ENCODE results near the gene NRP2. TPM values are rescaled to one million over a fixed set of nuclear protein-coding genes. Genes with fewer than 3 reads are reported as not detected.
A peak's percentile ranks its signal among the peaks of the same experiment; 100 is the strongest.

NRP2 gene
- total RNA-seq, 4 donors from 2014 or later = 35.9 to 156 (median 114) TPM

DNA sequence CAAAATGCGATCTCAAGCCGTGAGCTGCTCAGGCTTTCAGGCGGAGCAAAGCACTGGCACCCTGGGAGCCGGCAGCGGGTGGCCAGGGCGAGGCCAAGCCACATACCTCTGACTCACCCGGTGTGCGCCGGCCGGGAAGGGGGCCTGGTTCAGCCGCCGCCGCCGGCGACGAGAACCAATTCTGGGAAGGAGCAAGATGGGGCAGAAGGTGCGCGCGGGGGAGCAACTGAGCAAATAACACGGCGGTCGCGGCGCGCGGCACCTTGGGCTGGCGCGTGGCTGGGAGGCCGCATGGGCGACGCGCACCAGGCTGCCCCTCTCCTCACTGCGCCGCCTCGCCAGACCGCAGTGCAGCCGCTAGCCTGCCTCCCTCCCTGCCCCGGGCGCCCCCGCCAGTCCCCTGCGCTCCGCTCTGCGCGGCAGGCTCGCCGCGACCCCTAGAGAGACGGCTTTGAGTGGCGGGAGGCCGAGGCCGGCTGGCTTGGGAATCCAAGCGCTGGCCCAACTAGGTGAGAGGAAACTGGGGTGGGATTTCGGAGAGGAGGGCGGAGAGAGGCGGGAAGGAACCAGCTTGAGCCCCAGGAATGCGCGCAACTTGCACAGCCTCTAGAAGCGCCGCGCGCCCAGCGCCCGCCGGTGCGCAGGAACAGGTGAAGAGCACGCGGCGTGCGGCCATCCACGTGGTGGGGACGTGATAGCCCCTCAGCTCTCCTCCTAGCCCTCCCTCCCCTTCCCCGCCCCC lies 3.2 kb downstream of the NRP2 start:
- DNase-seq = peak in 1 of 2 donors; percentile 54
- Histone ChIP-seq H3K4me3 (peak overlapping the region; percentile 77 to 96), H3K9me3 (no peaks in the 10 kb centered on the region), H3K4me1 (no peaks in the 10 kb centered on the region), H3K36me3 (no peaks in the 10 kb centered on the region), H3K27me3 (no peaks in the 10 kb centered on the region), H3K27ac (peak overlapping the region; percentile 98)
- TF ChIP-seq, protein P1, sequence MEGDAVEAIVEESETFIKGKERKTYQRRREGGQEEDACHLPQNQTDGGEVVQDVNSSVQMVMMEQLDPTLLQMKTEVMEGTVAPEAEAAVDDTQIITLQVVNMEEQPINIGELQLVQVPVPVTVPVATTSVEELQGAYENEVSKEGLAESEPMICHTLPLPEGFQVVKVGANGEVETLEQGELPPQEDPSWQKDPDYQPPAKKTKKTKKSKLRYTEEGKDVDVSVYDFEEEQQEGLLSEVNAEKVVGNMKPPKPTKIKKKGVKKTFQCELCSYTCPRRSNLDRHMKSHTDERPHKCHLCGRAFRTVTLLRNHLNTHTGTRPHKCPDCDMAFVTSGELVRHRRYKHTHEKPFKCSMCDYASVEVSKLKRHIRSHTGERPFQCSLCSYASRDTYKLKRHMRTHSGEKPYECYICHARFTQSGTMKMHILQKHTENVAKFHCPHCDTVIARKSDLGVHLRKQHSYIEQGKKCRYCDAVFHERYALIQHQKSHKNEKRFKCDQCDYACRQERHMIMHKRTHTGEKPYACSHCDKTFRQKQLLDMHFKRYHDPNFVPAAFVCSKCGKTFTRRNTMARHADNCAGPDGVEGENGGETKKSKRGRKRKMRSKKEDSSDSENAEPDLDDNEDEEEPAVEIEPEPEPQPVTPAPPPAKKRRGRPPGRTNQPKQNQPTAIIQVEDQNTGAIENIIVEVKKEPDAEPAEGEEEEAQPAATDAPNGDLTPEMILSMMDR (IDR thresholded peaks at IDR 0.05) = peak in 1 of 4 experiments; percentile 10
- TF ChIP-seq POLR2A (IDR thresholded peaks at IDR 0.05) = peak in 1 of 2 donors; percentile 3
- intact Hi-C loops (cut with DNase I; ENCODE audit: low total_unique reads) = loop anchor here (10.0 kb wide), 1 partner anchor 69 kb away; no protein-coding TSS in a partner anchor

DNA sequence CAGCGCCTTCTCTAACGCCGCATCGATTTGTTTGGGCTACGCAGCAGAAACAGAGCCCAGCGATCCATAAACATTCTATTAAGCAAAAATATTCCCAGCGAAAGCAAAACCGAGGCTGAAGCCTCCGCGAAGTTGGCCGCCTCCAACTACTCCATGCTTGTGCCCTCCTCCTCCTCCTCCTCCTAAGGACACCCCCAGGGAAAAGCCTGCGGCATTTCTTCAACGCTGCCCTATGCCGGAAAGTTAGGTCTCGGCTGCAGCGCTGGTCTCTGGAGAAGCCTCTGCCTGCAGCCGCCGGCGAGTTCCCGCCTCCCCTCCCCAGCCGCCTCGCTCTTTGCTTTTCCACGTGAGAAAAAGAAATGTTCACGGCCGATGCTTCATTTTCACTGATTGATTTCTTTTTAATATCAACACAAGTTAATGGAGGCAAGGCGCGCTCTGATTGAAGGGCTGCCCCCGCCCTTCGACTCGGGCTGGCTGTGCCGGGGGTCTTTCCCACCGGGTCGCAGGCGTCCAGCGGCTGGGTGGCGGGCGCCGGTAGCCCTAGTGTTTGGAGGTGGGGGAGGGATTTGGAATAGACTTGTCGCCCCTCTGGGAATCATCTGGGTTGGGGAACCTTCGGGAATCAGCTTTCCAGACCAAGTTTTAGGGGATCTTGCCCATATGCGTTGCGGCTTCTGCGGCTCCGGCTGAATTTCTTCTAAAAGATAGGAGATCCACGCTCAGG lies 3.9 kb downstream of the NRP2 start:
- H3K27ac ChIP-seq = peak overlapping the region; percentile 98
- TF ChIP-seq POLR2A (IDR thresholded peaks at IDR 0.05) = no peak
- TF ChIP-seq, protein P1 (IDR thresholded peaks at IDR 0.05) = no peak
- no peaks in the 10 kb centered on the region for H3K9me3 ChIP-seq
- intact Hi-C loops (cut with DNase I; ENCODE audit: low total_unique reads) = loop anchor here (10.0 kb wide), 1 partner anchor 69 kb away; no protein-coding TSS in a partner anchor
- no peaks in the 10 kb centered on the region for H3K36me3 ChIP-seq
- peaks cover 0 to under 1% of the 10 kb centered on the region in 2 donors for H3K4me1 ChIP-seq
- peak overlapping the region; percentile 77 to 96 for H3K4me3 ChIP-seq
- no peak for DNase-seq
- H3K27me3 ChIP-seq = no peaks in the 10 kb centered on the region

DNA sequence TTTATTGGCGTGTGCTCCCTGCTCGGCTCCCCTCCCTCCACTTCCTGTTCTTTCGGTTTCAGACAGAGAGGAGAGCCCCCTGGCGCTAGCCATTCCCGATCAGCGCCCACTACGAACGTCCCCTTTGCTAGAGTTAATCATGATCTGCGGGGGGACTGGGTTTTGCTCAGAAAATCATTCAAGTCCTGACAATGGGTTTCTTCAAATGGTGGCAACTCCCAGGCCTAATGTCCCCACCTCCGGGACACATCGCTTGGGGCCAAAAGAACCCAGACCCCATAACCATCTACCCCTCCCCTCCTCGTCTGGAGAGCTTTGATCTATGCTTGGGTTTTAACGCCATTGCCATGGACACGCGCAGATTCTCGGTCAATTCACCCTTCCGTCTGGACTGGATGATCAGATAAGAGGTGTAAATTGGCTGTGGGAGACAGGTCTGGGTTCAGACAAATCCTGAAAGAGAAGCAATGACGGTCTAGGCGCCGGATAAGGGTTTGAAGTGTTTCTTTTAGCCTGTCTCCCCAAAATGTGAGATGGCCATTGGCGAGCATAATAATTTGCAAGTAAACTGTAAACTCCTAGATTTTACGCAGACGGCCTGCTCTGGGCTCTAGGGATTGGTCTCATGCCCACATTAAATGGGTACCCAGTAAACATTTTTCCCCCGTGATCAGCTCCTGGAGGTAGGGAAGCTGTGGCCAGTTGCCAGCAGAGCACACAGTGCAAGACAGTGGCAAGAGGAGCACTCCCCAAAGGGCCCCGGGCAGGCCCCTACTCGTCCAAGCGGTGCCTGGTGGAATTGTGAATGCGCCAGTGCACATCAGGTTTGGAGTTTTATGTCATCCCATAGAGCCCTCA lies 4.7 kb downstream of the NRP2 start:
- Histone ChIP-seq H3K36me3 (no peaks in the 10 kb centered on the region), H3K4me1 (peaks cover 0 to 4% of the 10 kb centered on the region in 2 donors), H3K9me3 (no peaks in the 10 kb centered on the region), H3K27ac (peak overlapping the region; percentile 98), H3K27me3 (no peaks in the 10 kb centered on the region), H3K4me3 (peak overlapping the region; percentile 77 to 96)
- intact Hi-C loops (cut with DNase I; ENCODE audit: low total_unique reads) = loop anchor here (10.0 kb wide), 1 partner anchor 68 kb away; no protein-coding TSS in a partner anchor
- peak in 1 of 2 donors; percentile 52 for DNase-seq
- no peak for TF ChIP-seq POLR2A (IDR thresholded peaks at IDR 0.05)
- TF ChIP-seq, protein P1 (IDR thresholded peaks at IDR 0.05) = peak in 3 of 4 experiments; percentile 6 to 12 (median 10)

DNA sequence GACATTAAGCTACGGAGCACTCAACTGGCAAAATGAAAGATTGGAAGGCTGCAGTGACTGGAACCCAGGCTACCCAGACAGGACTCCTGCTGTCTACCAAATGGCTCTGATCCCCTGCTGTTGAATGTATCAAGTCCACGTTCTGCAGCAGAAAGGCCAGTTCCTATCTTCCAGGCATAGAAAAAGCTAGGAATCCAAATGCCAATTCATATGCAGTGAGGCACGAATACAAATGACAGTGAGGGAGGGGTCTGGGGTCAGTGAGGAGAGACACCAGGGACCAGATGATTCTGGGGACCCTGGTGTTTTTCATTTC lies 5.3 kb downstream of the NRP2 start:
- H3K4me3 ChIP-seq = peak overlapping the region in 1 of 2 donors; percentile 77
- TF ChIP-seq POLR2A (IDR thresholded peaks at IDR 0.05) = no peak
- TF ChIP-seq, protein P1 (IDR thresholded peaks at IDR 0.05) = no peak
- no peaks in the 10 kb centered on the region for H3K9me3 ChIP-seq
- no peaks in the 10 kb centered on the region for H3K36me3 ChIP-seq
- no peak for DNase-seq
- no peaks in the 10 kb centered on the region for H3K27me3 ChIP-seq
- intact Hi-C loops (cut with DNase I; ENCODE audit: low total_unique reads) = loop anchor here (10.0 kb wide), 1 partner anchor 67 kb away; no protein-coding TSS in a partner anchor
- H3K27ac ChIP-seq = peak overlapping the region; percentile 98
- H3K4me1 ChIP-seq = peaks cover 2 to 4% of the 10 kb centered on the region in 2 donors
